GM12873 (cell line): ENCODE results near the gene TMEM87A.

Experiments used
- CTCF ChIP-seq: IDR thresholded peaks from 2 replicates; pipeline ENCODE4 v1.5.1; 2012; ENCODE audit warnings: low read depth, mild to moderate bottlenecking, moderate library complexity, low read length, control low read depth; ENCODE audit not compliant: insufficient read depth; ENCODE audit errors: missing control alignments

TMEM87A gene

GRCh38 chr15:42185801-42186200 lies 87.4 kb downstream of the TMEM87A start:
- no peak for TF ChIP-seq CTCF

GRCh38 chr15:42184736-42185135 lies 88.5 kb downstream of the TMEM87A start:
- TF ChIP-seq CTCF = no peak

DNA sequence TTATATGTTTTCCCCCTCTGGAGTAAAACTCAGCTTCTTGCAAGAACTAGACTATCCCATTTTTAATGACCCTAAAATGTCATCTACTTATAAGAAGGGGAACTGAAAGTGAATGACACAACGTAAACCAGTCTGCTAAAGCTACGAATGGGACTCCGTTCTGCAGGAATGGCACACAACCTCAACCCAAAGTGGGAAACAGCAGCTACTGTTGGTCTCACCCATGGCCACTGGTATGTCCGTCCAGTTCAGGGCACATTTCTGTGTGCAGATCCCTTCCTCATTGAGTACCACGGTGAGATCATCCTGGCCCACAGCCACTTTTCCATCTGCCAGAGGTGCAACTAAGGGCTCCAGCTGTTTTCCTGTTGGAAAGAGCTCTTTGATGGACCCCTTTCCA lies 88.9 kb downstream of the TMEM87A start:
- TF ChIP-seq CTCF = no peak

GRCh38 chr15:42182961-42183360 lies 90.3 kb downstream of the TMEM87A start:
- no peak for TF ChIP-seq CTCF

DNA sequence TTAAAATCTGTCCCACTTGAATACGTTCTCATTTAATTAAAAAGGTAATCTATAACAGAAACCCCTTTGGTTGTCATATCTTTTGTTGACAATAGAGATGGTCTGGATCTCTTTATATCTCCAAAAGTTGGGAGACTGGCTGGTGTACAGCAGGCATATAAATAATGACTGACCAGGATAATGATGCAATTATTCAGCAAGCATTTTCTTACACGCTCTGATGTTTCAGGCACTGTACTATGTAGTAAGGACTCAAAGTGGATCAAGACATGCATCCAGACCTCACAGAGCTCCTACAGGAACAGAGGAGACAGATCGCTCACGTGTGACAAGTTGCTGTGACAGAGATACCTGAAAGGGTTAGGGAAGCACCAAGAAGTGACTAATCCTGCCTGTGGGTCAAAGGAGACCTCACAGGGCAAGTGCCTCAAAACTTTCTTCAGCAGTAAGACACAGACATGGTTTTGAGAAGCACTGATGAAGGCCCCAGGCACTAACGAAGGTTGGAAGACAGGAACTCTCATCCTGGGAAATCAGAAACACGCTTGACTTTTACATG lies 90.8 kb downstream of the TMEM87A start:
- TF ChIP-seq CTCF = no peak

GRCh38 chr15:42178056-42178455 lies 95.2 kb downstream of the TMEM87A start:
- no peak for TF ChIP-seq CTCF

DNA sequence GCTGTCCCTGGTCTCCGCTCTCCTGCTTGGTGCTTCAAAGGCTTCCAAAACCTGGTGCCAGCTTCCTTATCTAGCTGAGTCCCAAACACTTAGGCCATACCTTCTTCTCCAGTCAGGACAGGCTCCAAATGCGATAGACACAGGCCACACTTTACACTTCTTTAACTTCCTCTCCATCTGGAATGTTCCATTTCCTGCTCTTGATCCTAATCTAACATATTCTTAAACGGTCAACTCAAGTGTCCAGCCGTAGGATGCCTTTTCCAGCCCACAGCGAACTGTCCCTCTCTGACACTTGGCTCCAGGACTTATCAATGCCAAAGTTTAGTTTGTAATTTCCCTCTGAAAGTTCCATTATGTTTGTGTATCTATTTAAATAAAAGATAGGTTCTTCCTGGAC lies 97.6 kb downstream of the TMEM87A start:
- TF ChIP-seq CTCF = no peak
